WTC11 (cell line): Measurements from ENCODE around the gene ITPR1.

Experiments used
- CTCF ChIP-seq: fragments of 200-600 bp; IDR thresholded peaks from 2 replicates; pipeline ENCODE4 v1.8.0; 2022; ENCODE audit warnings: antibody characterized with exemption
- IRF2 ChIP-seq: sonication (generic); formaldehyde crosslinking; IDR thresholded peaks from 2 replicates; pipeline ENCODE4 v1.8.0; 2022; ENCODE audit warnings: low read depth, missing genetic modification reagents, borderline replicate concordance
- MYBL2 ChIP-seq: sonication (generic); formaldehyde crosslinking; IDR thresholded peaks from 2 replicates; pipeline ENCODE4 v1.8.1; 2023; ENCODE audit warnings: mild to moderate bottlenecking, moderate library complexity, missing genetic modification reagents
- NFYB ChIP-seq: sonication (generic); formaldehyde crosslinking; conservative IDR thresholded peaks from 2 replicates; pipeline ENCODE4 v1.8.0; 2022; ENCODE audit warnings: low read depth, missing genetic modification reagents
- RELA ChIP-seq: sonication (generic); formaldehyde crosslinking; IDR thresholded peaks from 2 replicates; pipeline ENCODE4 v1.8.1; 2022; ENCODE audit warnings: missing genetic modification reagents, mild to moderate bottlenecking, borderline replicate concordance

DNA sequence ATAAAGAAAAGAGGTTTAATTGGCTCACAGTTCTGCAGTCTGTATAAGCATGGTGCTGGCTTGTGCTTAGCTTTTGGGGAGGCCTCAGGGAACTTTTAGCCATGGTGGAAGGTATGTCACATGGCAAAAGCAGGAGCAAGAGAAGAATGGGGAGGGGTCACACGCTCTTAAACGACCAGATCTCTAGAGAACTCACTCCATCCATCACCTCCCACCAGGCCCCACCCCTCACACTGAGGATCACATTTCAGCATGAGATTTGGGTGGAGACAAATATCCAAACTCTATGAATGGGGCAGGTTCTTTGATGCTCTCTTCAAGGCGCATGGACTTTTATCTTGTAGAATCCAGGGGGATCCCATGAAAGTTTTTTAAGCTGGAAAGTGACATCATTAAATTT is 75.7 kb downstream of the ITPR1 start:
- TF ChIP-seq CTCF: no peak
- TF ChIP-seq MYBL2 (CRISPR knock-in tag): no peak
- TF ChIP-seq IRF2 (CRISPR knock-in tag): no peak
- TF ChIP-seq NFYB (CRISPR knock-in tag): no peak
- TF ChIP-seq RELA (CRISPR knock-in tag): no peak
